Astrocyte (in vitro differentiated cells and primary cell): ENCODE results near the gene PCSK5. TPM values are rescaled to one million over a fixed set of nuclear protein-coding genes. Genes with fewer than 3 reads are reported as not detected.

Experiments used
- DNase-seq: peaks from one replicate; pipeline ENCODE4 v3.0.0-alpha.2; 2010; ENCODE audit warnings: low read depth
- FAIRE-seq: peaks from 2 replicates; lab custom pipeline; 2011; peaks lifted over from hg19 to GRCh38; lab: Jason Lieb, UNC
- H2AFZ ChIP-seq: 2 replicates; pipeline ENCODE4 v1.6.0; 2012; ENCODE audit warnings: low read depth, low read length, inconsistent platforms
- H3K27ac ChIP-seq: 2 replicates; pipeline ENCODE4 v1.5.1; 2011; ENCODE audit warnings: low read depth, low read length, inconsistent platforms
- H3K27me3 ChIP-seq: 2 replicates; pipeline ENCODE4 v1.6.0; 2011; ENCODE audit warnings: low read length, inconsistent platforms; ENCODE audit not compliant: insufficient read depth
- H3K36me3 ChIP-seq: 2 replicates; pipeline ENCODE4 v1.5.1; 2011; ENCODE audit warnings: low read length, inconsistent platforms; ENCODE audit not compliant: insufficient read depth
- H3K4me1 ChIP-seq: 2 replicates; pipeline ENCODE4 v1.5.1; 2011; ENCODE audit warnings: low read length, inconsistent platforms; ENCODE audit not compliant: insufficient read depth
- H3K4me2 ChIP-seq: 2 replicates; pipeline ENCODE4 v1.6.0; 2012; ENCODE audit warnings: low read length, inconsistent platforms
- H3K4me3 ChIP-seq: 2 replicates; pipeline ENCODE4 v1.5.1; 2011; ENCODE audit warnings: low read depth, mild to moderate bottlenecking, low read length, inconsistent platforms; ENCODE audit not compliant: insufficient read depth
- H3K79me2 ChIP-seq: 2 replicates; pipeline ENCODE4 v1.6.0; 2012; ENCODE audit warnings: mild to moderate bottlenecking, low read length, inconsistent platforms; ENCODE audit not compliant: insufficient read depth
- H3K9ac ChIP-seq: 2 replicates; pipeline ENCODE4 v1.6.0; 2012; ENCODE audit warnings: mild to moderate bottlenecking, low read length, inconsistent platforms
- H3K9me3 ChIP-seq: 2 replicates; pipeline ENCODE4 v1.5.1; 2012; ENCODE audit warnings: low read depth, mild to moderate bottlenecking, low read length, inconsistent platforms; ENCODE audit not compliant: insufficient read depth
- H4K20me1 ChIP-seq: 2 replicates; pipeline ENCODE4 v1.6.0; 2012; ENCODE audit warnings: low read length, inconsistent platforms; ENCODE audit not compliant: insufficient read depth
- H3K27ac Mint-ChIP-seq: one replicate; pipeline ENCODE4 v1.8.0; 2021; ENCODE audit warnings: mild to moderate bottlenecking, mixed read lengths; ENCODE audit not compliant: unreplicated experiment
- H3K27me3 Mint-ChIP-seq: one replicate; pipeline ENCODE4 v1.8.0; 2021; ENCODE audit warnings: low read depth, mixed read lengths; ENCODE audit not compliant: unreplicated experiment
- H3K36me3 Mint-ChIP-seq: one replicate; pipeline ENCODE4 v1.8.0; 2021; ENCODE audit warnings: low read depth, mixed read lengths; ENCODE audit not compliant: unreplicated experiment
- H3K4me1 Mint-ChIP-seq: one replicate; pipeline ENCODE4 v1.8.0; 2021; ENCODE audit warnings: low read depth, mixed read lengths; ENCODE audit not compliant: unreplicated experiment
- H3K4me3 Mint-ChIP-seq: one replicate; pipeline ENCODE4 v1.8.0; 2021; ENCODE audit warnings: mild to moderate bottlenecking, moderate library complexity, mixed read lengths; ENCODE audit not compliant: unreplicated experiment
- H3K9me3 Mint-ChIP-seq: one replicate; pipeline ENCODE4 v1.8.0; 2021; ENCODE audit warnings: mild to moderate bottlenecking, mixed read lengths; ENCODE audit not compliant: unreplicated experiment
- CTCF ChIP-seq: IDR thresholded peaks from 2 replicates; pipeline ENCODE4 v1.5.1; 2011; ENCODE audit warnings: low read depth, mild to moderate bottlenecking, inconsistent platforms, low read length, moderate library complexity; ENCODE audit not compliant: insufficient read depth
- EZH2 ChIP-seq: IDR thresholded peaks from 2 replicates; pipeline ENCODE4 v1.6.1; 2012; ENCODE audit warnings: mild to moderate bottlenecking, low read length, inconsistent platforms; ENCODE audit not compliant: insufficient read depth
- total RNA-seq: library from RNA; stranded (reverse); gene quantifications from 2 replicates; pipeline ENCODE4 v1.2.1, GENCODE V29; 2021

Gene PCSK5
- total RNA-seq, 1 donor from 2014 or later = 13.1 TPM

- H3K27ac ChIP-seq = no peak overlapping the region
- H3K36me3 Mint-ChIP-seq = peaks cover 2% of the 10 kb centered on the region
- H3K9me3 ChIP-seq = no peaks in the 10 kb centered on the region
- no peak overlapping the region for H3K9ac ChIP-seq
- H3K4me2 ChIP-seq = no peak overlapping the region
- H3K4me1 ChIP-seq = no peaks in the 10 kb centered on the region
- H4K20me1 ChIP-seq = no peaks in the 10 kb centered on the region
- DNase-seq (no peak), FAIRE-seq (no peak)
- H3K79me2 ChIP-seq = no peaks in the 10 kb centered on the region
- H2AFZ ChIP-seq = no peak overlapping the region
- H3K4me3 Mint-ChIP-seq = no peak overlapping the region
- H3K4me3 ChIP-seq = no peak overlapping the region
- H3K27ac Mint-ChIP-seq = no peak overlapping the region
- H3K4me1 Mint-ChIP-seq = peaks cover under 1% of the 10 kb centered on the region
- H3K27me3 ChIP-seq = no peaks in the 10 kb centered on the region
- no peak for TF ChIP-seq CTCF
- no peak for TF ChIP-seq EZH2
- H3K36me3 ChIP-seq = no peaks in the 10 kb centered on the region
- no peaks in the 10 kb centered on the region for H3K9me3 Mint-ChIP-seq
- no peaks in the 10 kb centered on the region for H3K27me3 Mint-ChIP-seq
These were observed 209.0 kb downstream of the PCSK5 start for GRCh38 chr9:76099516-76099915.

- no peak for TF ChIP-seq CTCF
- TF ChIP-seq EZH2 = no peak
- no peaks in the 10 kb centered on the region for H3K4me1 ChIP-seq
- no peaks in the 10 kb centered on the region for H3K36me3 ChIP-seq
- no peaks in the 10 kb centered on the region for H4K20me1 ChIP-seq
- H3K27ac ChIP-seq = no peak overlapping the region
- DNase-seq = no peak
- FAIRE-seq = no peak
- H3K27me3 Mint-ChIP-seq = no peaks in the 10 kb centered on the region
- H2AFZ ChIP-seq = no peak overlapping the region
- no peak overlapping the region for H3K4me3 Mint-ChIP-seq
- no peak overlapping the region for H3K9ac ChIP-seq
- H3K27ac Mint-ChIP-seq = no peak overlapping the region
- peaks cover 4% of the 10 kb centered on the region for H3K4me1 Mint-ChIP-seq
- H3K36me3 Mint-ChIP-seq = peaks cover 2% of the 10 kb centered on the region
- H3K4me2 ChIP-seq = no peak overlapping the region
- H3K27me3 ChIP-seq = no peaks in the 10 kb centered on the region
- no peaks in the 10 kb centered on the region for H3K9me3 ChIP-seq
- H3K79me2 ChIP-seq = no peaks in the 10 kb centered on the region
- H3K9me3 Mint-ChIP-seq = no peaks in the 10 kb centered on the region
- no peak overlapping the region for H3K4me3 ChIP-seq
These were observed 210.6 kb downstream of the PCSK5 start for GRCh38 chr9:76101075-76101474.

GRCh38 chr9:76101491-76101890 is 211.0 kb downstream of the PCSK5 start:
- H3K9me3 ChIP-seq = no peaks in the 10 kb centered on the region
- no peak overlapping the region for H3K27ac Mint-ChIP-seq
- peaks cover 2% of the 10 kb centered on the region for H3K36me3 Mint-ChIP-seq
- peaks cover 4% of the 10 kb centered on the region for H3K4me1 Mint-ChIP-seq
- no peak for TF ChIP-seq CTCF
- no peaks in the 10 kb centered on the region for H3K4me1 ChIP-seq
- no peaks in the 10 kb centered on the region for H3K9me3 Mint-ChIP-seq
- FAIRE-seq (no peak), DNase-seq (no peak)
- no peak overlapping the region for H3K4me3 ChIP-seq
- H3K36me3 ChIP-seq = no peaks in the 10 kb centered on the region
- H3K9ac ChIP-seq = no peak overlapping the region
- H3K27me3 Mint-ChIP-seq = no peaks in the 10 kb centered on the region
- H3K79me2 ChIP-seq = no peaks in the 10 kb centered on the region
- H3K27ac ChIP-seq = no peak overlapping the region
- no peaks in the 10 kb centered on the region for H3K27me3 ChIP-seq
- no peaks in the 10 kb centered on the region for H4K20me1 ChIP-seq
- H2AFZ ChIP-seq = no peak overlapping the region
- no peak overlapping the region for H3K4me3 Mint-ChIP-seq
- no peak overlapping the region for H3K4me2 ChIP-seq
